CD4-positive, alpha-beta T cell treated with Interleukin-4 for 1 hour (primary cell): ENCODE measurements around the gene MARCHF3.
A peak's percentile ranks its signal among the peaks of the same experiment; 100 is the strongest.
"Not testable (repeated sequence)": the region's sequence is repeated elsewhere in the genome, so short reads cannot be mapped to it uniquely, and the experiment has no call there.

Source experiments
- DNase-seq, 2 donors: peaks; one replicate each; pipeline ENCODE4 v3.0.0-alpha.2; 2020 to 2022

Gene MARCHF3

DNA sequence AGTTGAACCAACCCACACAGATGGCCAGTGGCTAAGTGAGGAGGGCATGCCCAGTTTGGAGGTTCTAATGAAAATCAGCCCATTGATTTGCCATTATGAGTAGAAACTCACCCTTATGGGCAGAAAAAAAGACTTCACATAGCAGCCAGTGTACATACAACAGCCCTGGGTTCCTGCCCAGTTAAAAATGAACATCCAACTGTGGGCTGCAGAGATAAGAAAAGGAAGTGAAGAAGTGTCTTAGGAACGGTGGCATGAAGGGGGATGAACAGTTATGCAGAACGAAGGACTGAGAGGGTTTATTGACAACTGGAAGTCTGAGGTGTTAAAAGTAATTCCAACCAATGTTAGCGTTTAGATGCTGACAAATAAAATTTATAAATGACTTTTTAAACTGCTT is 118.4 kb downstream of the MARCHF3 start:
- DNase-seq, result no peak

GRCh38 chr5:126909856-126910255 is 120.5 kb downstream of the MARCHF3 start:
- DNase-seq, result no peak

DNA sequence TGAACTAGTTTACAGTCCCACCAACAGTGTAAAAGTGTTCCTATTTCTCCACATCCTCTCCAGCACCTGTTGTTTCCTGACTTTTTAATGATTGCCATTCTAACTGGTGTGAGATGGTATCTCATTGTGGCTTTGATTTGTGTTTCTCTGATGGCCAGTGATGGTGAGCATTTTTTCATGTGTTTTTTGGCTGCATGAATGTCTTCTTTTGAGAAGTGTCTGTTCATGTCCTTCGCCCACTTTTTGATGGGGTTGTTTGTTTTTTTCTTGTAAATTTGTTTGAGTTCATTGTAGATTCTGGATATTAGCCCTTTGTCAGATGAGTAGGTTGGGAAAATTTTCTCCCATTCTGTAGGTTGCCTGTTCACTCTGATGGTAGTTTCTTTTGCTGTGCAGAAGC is 126.0 kb downstream of the MARCHF3 start:
- DNase-seq, result not testable (repeated sequence)

- no peak for DNase-seq
Measured at GRCh38 chr5:126900796-126901195, 129.6 kb downstream of the MARCHF3 start.

- no peak for DNase-seq
Measured at GRCh38 chr5:126899476-126899875, 130.9 kb downstream of the MARCHF3 start.

DNA sequence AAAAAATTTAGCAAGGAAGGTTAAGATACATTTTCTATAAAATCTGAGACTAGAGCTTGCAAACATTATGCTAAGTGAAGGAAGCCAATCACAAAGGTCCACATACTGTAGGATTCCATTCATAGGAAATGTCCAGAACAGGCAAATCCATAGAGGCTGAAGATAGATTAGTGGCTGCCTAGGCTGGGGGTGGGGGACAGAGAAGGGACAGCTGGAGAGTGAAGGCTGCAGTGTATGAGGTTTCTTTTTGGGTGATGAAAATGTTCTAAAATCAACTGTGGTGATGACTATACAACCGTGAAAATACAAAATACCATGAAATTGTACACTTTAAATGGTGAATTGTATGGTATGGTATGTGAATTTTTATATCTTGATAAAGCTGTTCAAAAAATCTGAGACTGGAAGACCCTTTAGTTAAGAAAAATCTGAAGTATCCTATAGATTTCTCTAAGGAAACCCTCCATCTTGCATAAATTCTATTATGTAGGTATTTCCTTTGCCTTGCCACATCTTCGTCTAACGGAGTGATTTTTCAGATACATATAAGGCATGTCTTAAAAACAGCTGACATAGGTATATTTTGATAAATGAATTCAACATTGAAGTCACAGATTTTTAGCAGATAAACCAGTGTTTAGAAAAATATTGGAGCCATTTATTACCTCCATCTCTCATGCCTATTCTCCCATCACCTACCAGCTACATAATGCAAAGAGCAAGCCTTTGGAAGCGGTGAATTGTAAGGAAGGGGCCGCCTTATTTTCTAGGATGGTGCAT is 132.3 kb downstream of the MARCHF3 start:
- no peak for DNase-seq

GRCh38 chr5:126896170-126896702 is 134.1 kb downstream of the MARCHF3 start:
- no peak for DNase-seq

DNA sequence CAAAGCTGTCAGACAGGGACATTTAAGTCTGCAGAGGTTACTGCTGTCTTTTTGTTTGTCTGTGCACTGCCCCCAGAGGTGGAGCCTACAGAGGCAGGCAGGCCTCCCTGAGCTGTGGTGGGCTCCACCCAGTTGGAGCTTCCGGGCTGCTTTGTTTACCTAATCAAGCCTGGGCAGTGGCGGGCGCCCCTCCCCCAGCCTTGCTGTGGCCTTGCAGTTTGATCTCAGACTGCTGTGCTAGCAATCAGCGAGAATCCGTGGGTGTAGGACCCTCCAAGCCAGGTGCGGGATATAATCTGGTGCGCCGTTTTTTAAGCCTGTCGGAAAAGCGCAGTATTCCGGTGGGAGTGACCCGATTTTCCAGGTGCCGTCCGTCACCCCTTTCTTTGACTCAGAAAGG is 134.6 kb downstream of the MARCHF3 start:
- DNase-seq, result not testable (repeated sequence)

DNA sequence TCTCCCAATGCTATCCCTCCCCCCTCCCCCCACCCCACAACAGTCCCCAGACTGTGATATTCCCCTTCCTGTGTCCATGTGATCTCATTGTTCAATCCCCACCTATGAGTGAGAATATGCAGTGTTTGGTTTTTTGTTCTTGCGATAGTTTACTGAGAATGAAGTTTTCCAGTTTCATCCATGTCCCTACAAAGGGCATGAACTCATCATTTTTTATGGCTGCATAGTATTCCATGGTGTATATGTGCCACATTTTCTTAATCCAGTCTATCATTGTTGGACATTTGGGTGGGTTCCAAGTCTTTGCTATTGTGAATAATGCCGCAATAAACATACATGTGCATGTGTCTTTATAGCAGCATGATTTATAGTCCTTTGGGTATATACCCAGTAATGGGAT is 139.9 kb downstream of the MARCHF3 start:
- not testable (repeated sequence) for DNase-seq

GRCh38 chr5:126888175-126888574 is 142.2 kb downstream of the MARCHF3 start:
- DNase-seq, result no peak

DNA sequence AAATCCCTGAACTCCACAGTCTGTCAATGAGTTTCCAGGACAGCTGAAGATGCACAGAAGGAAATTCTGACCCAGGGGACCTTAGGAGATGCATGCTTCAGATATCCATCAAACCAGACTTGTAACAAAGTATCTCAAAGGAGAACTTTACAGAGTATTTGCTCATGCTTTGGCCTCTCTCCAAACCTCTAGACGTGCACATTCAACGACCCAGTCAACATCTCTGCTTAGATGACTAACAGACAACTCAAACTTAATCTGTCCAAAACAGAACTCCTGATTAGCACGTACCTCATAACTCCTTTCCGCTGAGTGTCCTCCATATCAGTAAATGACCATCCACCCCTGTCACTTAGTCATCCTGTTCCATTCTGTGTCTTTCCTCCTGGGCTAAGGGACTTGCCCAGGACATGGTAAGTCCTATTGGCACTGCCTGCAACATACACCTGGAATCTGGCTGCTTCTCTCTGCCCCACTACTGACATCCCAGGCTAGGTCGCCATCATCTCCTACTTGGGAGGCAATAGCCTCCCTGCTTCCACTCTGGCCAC is 146.0 kb downstream of the MARCHF3 start:
- no peak for DNase-seq

DNA sequence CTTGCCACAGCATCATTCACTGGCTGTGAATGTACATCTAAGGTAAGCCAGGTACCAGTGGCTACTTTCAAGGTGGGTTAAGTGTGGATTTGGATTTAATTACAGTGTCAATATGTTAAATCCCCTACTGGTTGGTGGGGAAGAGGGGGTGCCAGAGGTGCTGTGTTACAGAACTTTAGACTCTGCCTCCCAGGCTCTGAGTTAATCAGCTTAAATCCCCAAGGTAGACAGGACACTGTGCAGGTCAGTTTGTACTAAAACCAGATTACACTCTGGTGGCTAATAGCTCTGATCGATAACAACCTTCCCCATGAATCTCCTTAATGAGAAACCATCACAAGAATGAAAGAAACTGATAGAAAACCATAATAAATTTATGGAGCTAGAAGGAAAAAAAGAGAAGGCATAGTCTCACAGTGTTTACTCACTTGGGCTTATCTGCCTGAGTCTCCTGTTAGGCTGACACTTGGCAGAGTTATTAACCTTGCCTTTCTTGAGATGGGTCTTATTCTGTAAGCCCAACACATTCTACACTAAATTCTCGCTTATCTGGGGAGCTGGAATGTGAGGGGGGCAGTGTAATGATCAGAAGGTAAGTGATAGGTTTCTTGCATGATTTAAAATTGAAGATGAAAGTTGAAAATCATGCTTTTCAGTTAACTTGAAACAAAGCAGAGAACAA is 146.7 kb downstream of the MARCHF3 start:
- DNase-seq, result no peak

DNA sequence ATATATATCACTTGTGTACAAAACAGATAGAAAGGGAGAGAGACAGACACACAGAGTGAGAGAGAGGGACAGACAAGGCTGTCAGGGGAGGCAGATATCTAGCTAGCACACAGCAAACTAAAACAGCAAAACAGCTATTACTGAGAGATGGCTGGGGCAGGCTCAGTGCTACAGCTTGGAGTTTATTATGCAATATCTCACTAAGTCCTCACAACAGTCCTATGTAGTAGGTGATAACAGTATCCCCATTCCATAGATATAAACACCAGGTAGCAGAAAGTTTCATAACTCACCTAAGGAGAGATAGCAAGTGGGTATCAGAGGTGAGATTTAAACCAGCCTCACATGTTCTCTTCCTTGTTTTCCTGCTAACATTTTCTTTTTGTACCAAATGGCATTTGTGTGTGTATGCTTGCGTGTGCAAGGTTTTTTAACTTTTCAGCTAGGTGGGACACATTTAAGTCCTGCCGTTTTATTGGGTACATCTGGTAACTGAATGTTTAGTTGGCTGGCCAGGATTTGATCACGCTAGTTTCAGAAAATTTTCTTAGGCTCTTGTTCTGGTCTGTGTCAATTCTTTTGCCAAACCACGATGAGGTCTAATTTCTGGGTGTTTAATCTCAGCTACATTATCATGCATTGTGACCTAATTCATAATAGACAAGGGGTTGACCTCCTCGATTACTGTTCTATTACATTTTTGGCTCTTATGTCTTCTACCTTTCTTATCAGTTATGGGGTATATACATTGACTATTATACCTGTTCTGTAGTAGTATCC is 148.3 kb downstream of the MARCHF3 start:
- DNase-seq, result no peak

DNA sequence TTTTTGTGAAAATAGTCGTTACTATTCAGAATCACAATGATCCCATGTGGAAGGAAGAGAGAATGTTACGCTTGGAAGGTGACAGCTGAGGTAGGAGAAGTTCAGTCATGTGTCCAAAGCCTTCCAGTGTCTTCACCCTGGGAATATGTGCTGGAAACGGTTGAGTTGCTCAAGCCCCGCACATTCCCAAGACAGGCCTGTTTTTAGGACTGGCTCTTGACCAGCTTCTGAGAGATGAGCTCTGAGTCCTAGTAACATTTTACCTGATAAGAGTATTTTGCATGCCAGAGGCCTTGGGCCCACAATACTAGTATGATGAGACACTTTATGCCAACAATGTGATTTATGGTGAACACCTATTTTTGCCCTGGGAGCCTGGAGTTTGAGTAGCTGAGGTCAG is 151.7 kb downstream of the MARCHF3 start:
- DNase-seq, result no peak

DNA sequence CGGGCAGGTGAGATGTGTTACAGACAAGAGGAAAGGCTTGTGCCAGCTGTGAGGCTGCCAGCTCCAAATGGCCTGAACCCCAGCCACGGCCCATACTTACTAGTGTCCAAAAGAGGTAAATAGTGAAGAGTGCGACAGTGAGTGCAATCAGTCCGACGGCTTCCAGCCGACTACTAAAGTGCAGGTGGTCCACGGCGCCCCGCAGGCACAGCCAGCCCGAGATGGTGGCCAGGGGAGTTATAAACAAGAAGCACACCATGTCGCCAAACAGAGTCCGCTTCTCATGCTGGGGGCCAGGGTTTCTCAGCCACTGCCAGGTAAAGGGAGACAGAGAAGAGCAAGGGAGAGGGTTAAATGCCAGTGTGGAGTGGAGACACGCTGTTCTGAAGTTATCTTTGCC is 152.3 kb downstream of the MARCHF3 start:
- no peak for DNase-seq

DNA sequence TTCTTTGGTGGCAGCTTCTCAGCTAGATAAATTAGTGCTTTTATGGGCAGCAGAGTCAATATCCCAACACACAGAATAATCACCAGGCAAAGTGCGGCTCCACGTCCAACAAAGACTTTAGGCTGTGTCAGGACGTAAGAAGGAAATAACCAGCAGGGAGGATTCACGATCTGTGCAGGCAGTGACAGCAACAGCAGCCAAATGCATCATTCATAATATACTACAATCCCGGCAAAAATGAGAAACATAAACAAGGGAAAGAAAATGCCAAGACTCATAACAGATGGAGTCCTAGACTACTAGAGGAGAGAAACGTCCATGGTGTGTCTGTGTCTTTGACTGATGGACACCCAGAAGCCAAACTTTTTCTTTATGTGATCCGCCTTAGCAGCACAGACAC is 152.8 kb downstream of the MARCHF3 start:
- DNase-seq, result no peak

GRCh38 chr5:126875303-126875785 is 155.0 kb downstream of the MARCHF3 start:
- DNase-seq, result no peak

DNA sequence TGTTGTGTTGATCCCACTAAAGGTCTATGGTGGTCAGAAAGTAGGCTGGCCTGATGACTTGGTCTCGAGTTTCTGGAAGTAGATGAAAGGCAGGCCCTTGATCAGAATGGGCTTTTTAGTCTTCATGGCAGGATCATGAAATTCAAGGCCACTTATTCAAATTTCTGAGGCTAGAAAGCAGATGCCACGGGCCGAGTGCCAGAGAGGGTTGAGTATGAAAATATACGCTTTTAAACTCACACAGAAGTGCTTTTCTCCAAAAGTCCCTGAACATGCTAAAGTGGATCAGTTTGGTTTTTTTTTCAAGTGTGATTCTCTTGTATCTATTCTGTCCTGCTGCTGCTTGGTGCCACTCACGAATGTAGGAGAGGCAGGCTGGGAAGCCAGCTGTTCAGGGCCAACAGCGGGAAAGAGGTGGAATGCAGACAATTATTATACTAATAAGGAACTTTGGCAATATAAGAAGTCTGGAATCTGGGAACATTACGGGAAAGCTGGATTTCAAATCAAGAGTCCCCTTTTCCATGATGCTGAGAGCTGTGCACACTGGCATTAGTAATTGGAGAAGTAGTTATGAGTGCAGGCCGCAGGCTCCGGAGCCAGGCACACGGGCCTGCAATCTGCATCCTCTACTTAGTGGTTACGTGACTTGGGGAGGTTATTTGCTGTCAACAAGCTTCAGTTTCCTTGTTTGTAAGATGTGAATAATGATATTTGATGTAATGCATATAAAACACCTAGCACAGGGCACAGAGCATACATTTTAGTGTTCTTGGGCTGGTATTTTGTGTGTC is 157.6 kb downstream of the MARCHF3 start:
- no peak for DNase-seq

DNA sequence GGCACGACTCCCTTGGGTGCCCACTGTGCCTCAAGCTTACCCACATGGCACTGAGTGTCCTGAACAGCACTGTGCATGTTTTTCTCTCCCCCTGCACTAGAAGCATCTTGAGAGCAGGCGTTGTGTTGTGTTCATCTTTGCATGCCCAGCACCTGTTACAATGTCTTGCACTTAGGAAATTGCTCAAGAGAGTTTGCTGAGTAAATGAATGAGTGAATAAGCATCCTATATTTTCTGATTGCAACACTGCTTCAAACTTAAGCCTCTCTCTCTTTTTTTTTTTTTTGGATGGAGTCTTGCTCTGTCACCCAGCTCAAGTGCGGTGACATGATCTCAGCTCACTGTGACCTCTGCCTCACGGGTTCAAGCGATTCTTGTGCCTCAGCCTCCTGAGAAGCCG is 158.9 kb downstream of the MARCHF3 start:
- DNase-seq, result no peak

GRCh38 chr5:126869005-126869451 is 161.3 kb downstream of the MARCHF3 start:
- peak in 1 of 2 donors; percentile 9 for DNase-seq

DNA sequence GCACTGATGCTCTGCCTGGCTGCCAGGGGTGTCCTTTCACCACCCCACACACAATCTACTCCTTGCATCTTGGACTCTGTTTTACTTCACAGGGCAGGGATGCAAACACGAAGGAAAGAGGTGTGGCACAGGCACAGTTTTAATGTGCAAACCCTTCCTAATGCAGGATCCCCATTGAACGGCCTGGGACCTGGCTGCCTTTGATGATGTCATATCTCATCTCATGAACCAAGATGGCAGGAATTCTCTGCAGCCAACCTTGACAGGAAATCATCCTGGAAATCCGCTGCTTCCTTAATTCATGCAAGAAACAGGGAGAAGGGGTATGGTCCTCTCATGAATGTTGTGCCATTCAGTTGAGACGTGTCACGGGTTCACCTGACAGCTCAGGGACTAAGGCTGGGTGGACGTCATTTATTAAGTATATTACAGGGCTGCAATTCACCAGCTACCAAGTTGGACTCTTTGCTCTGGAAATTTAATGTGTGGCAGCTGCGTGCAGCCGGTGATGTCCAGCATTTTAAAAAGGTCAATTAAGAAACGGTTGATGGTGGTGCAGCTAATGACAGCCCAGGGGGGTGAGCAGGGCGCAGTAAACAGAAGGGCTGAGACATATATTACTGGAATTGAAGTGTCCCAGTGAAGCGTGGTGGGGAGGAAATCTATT is 161.9 kb downstream of the MARCHF3 start:
- no peak for DNase-seq
